8988T (cell line): ENCODE data around the gene CRTC1.

Source experiments
- DNase-seq: peaks from one replicate; pipeline ENCODE4 v3.0.0; 2011

Gene CRTC1

DNA sequence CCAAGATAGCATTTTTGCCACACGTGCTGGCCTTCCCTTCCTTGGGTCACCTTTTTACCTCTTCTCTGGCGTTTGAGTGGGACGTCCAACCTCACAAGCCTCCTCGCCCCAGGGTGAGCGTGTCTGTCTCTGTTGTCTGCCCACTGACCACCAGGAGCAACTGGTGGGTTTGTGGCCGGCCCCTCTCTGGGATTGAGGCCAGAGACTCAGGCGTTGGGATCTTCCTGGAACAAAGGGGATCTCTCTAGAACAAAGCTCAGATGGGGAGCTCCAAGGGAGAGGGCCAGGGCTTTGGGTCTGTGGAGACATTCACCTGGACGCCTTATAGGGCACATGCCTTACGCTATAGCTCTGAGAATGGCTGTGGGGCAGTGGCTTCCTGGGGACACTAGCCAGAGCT lies 90.2 kb downstream of the CRTC1 start:
- no peak for DNase-seq

DNA sequence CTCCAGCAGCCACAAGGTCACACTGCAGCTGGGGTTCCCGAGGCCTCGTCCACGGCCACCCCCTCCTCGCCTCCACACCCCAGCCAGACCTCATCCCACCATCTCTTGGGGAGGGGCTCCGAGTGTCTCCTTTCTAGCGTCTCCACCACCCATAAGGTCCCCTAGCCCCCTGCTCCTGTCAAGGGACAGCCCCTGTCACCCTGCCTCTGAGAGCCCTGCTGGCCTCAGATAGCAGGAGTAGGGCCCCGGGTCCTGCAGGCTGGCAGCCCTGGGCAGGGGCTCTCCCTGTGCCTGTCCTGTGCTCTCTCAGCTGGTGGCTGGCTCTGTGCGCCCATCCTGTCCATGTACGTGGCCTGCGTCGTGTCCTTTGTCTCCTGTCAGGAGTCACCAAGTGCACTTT lies 90.6 kb downstream of the CRTC1 start:
- no peak for DNase-seq

DNA sequence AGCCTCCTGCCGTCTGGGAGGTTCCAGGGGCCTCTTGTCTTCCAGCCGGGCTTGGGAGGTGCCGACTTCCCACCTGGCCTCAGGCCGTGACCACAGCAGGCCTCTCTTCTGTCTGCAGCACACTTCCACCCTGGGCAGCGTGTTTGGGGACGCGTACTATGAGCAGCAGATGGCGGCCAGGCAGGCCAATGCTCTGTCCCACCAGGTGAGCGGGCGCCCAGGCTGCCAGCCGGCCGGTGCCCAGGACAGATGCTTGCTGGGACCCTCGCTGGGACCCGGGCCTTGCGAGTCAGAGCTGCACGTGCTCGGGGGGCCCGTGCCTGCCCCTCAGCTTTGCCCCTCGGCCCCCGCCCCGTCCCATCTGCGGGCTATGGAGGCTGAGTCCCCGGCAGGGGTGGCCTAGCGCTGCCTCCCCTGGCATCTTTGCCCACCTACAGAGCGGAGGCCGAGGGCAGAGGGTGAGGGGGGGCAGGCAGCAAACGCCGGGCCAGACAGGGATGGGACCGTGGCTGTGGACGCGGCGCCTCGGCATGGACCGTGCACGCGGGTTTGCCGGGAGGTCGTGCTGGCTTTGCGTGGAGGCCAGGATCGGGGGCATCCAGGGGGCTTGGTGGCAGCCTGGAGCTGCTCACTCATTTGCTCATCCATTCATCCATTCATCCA lies 91.4 kb downstream of the CRTC1 start:
- no peak for DNase-seq

DNA sequence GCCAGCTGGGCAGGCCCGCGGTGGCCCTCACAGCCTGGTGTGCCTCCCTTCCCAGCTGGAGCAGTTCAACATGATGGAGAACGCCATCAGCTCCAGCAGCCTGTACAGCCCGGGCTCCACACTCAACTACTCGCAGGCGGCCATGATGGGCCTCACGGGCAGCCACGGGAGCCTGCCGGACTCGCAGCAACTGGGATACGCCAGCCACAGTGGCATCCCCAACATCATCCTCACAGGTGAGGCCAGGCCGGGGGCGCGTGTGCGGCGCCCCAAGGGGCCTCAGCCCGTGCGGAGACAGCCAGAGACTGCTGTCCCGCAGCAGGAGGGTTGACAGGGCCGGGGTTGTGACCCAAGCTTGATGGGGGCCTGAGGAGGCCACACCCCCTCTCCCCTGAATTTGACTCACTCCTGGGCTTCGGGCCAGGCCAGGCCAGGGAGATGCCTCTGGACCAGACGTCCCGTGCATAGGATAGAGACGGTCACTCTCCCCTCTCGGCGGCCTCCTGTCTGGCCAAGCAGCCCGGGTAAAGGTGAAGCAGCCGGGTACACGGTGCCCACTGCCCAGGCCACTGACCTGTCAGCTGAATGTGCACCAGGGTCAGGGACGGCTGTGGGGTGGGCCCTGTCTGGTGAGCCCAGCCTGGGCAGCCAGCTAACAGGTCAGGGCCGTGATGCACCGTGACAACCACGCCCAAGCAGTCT lies 92.3 kb downstream of the CRTC1 start:
- no peak for DNase-seq

DNA sequence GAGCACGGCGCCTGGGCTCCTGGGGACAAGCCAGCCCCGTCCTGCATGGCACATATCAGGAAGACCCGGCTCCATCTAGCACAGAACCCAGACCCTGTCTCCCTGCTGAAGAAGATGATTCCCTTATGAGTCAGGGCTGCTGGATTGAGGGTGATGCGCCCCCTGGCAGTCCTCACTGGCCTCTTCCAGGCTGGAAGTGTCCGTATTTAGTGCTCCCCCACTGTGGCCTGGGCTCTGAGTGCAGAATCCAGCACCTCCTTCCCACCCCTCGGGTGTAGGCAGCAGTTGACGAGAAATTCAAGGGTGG lies 92.8 kb downstream of the CRTC1 start:
- peak; percentile 91 for DNase-seq

DNA sequence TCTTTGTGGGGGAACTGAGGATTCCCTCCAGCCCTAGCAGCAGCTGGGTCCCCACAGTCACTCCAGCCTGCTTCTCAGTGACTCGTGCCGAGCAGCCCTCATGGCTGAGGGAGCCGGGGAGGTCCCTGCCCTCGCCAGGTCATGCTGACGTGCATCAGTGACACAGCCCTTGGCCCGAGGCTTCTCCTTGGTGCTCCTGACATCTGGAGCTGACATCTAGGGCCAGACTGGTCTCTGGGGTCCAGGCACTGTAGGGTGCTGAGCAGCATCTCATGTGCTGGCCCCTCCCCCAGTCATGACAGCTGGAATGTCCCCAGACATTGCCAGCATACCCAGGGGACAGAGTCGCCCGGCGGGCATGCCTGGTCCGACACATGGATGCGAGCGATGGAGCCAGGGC lies 93.3 kb downstream of the CRTC1 start:
- DNase-seq = peak; percentile 87

DNA sequence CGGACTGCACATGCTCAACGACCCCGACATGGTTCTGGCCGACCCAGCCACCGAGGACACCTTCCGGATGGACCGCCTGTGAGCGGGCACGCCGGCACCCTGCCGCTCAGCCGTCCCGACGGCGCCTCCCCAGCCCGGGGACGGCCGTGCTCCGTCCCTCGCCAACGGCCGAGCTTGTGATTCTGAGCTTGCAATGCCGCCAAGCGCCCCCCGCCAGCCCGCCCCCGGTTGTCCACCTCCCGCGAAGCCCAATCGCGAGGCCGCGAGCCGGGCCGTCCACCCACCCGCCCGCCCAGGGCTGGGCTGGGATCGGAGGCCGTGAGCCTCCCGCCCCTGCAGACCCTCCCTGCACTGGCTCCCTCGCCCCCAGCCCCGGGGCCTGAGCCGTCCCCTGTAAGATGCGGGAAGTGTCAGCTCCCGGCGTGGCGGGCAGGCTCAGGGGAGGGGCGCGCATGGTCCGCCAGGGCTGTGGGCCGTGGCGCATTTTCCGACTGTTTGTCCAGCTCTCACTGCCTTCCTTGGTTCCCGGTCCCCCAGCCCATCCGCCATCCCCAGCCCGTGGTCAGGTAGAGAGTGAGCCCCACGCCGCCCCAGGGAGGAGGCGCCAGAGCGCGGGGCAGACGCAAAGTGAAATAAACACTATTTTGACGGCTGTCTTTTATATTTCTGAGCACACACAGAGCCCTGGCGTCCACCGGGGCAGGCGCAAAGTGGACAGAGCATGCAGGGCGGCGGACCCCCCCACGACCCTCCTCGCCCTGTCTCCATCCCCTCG lies 94.0 kb downstream of the CRTC1 start:
- no peak for DNase-seq

DNA sequence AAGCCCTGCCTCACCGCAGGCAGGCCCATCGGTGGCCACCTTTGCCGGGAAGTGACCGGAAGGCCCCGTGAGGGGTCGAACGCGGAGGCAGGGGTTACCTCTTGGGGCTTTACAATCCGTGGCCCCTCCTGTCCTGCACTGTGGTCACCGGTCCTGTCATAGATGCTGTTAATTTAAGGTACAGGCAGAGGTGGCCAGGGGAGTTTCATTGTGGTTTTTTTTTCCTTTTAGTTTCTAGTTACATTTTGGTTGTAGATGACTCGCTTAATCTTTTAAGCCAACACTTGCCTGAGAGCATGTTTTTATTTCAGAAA lies 94.6 kb downstream of the CRTC1 start:
- DNase-seq = no peak

DNA sequence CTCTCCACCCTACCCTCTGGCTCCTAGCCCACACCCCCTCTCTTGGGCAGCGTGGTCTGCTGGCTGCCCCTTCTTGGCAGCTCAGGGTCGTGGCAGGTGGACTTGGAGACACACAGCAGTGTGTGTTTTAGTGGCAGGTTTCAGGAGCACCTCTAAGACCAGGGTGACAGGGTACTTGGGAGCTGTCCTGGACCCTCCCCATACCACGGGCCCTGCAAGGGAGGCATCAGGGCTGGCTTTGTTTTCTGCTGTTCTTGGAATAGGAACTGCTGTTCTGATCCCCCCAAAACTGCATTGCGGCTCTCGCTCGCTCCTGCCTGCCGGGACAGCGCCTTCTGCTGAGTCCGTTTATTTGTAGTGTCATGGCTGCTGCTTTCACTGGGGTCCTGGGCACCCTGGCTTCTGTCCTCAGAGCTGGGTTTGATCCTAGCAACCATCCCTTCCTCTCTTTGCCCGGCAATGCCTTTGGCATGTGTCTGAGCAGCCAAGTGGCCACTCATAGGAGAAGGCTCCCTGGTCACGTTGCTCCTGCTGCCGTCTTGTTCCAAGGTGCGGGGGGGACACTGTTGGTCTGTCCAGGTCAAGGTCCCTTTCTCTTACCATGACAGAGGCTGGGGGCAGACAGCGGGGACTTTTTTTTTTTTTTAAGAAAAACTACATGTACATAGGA lies 95.5 kb downstream of the CRTC1 start:
- DNase-seq = no peak

DNA sequence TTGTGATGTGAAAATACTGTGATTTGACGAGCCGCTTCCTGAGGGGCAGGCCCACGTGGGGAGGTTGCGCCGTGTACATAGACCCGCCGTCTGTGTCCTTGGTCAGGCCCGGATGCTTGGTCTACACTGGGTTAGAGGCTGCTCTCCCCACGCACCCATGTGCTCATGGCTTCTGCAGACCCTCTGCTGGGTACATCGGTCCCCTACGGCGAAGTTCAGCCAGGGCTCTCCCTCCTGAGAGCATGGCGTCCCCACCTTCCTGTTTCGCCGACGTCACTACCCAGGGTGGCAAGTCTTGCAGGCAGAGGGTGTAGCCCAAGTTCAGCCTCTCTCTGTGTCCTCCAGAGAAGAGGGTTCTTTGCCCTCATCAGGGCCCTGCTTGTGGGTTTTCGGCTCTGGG lies 96.6 kb downstream of the CRTC1 start:
- no peak for DNase-seq

DNA sequence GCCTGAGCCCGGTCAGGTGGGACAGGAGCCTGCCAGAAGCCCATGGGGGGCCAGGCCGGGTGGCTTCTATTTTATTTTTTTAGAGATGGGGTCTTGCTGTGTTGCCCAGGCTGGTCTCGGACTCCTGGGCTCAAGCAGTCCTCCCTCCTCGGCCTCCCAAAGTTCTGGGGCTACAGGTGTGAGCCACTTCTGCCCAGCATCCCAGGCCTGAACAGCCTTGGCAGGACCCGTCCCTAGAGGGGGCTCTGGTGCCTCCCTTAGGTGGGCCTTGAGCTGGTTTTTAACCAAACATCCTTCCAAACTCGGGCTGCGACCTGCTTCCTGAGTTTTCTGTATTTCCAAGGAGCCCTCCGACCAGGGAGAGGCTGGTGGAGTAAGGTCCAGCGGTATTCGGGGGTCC lies 97.2 kb downstream of the CRTC1 start:
- peak; percentile 98 for DNase-seq

DNA sequence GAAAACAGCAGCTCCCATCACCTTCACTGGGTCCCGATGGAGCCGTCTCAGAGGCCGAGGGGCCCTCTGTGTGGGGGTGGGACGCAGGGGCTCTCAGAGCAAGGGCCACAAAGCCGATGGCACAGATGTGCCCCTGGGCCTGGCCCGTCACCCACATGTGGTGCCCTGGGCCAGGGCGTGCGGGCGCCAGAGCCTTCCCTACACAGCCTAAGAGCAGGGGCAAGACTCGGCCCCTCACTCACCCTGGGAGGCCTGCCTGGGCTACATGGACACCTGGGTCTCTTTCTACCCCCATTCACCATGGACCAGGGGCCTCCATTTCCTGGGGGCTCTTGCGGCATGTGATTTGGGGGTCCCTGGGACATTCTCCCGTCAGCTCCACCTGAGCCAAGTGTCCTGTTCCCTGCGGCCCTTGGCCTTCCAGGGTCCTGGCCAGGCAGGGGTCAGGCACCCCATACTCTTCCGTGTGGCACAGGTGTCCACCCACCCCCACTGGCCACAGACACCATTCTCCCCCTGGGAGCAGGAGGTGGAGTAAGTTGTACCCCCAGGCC lies 97.6 kb downstream of the CRTC1 start:
- DNase-seq = no peak

DNA sequence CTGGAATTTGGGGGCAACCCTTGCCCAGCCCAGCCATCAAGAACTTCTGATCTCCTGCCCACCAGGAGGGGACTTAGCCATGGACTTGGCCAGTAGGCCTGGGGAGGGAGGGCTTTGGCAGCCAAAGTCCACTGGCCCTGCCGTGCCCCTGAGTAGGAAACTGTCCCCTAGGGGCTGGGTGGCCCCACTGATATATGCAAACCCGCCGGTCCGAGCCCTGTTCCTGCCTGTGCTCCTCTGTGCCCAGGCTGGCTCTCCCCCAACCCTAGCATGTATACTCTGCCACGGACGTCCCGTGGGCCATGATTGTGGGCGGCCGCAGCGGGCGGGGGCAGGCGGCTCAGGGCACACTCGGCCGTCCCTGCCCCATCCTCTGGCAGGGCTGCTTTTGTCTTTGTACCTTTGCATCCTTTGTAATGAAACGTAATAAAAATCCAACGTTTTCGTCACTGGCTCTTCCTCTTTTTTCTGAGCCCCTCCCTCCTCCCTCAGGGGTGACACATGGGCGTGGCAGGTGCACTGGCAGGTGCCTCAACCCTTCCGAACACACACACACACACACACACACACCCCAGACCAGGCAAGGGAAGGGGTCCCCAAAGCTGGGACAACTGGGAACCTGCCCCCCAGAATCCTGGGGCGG lies 98.5 kb downstream of the CRTC1 start:
- DNase-seq = no peak

DNA sequence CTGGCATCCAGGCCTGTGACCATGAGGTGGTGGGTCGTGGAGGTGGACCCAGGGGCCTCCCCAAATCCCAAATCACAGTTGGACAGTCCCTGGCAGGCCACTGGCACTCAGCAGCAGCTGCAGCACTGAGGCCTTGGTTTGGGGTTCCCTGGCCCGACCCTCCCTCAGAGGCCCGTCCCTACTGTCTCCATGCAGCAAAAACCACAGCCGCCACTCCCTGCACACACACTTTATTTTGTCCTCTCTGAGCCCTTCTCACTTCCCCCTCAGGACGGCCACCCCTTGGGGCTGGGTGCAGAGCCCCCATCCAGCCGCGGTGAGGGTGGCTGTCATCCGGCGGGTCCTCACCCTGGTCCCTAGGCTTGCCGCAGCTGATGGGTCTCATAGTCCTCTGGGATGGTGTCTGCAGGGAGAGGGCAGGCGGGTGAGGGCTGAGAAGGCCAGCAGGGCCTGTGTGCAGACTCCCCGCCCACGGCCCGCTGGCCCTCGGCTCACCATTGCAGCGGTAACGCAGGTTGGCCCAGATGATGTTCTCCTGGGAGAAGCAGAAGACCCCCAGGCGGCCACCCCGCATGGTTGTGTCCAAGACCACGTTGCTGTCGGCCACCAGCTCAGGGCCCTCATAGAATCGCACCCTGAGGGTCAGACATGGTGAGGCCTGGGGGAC lies 99.2 kb downstream of the CRTC1 start:
- no peak for DNase-seq

DNA sequence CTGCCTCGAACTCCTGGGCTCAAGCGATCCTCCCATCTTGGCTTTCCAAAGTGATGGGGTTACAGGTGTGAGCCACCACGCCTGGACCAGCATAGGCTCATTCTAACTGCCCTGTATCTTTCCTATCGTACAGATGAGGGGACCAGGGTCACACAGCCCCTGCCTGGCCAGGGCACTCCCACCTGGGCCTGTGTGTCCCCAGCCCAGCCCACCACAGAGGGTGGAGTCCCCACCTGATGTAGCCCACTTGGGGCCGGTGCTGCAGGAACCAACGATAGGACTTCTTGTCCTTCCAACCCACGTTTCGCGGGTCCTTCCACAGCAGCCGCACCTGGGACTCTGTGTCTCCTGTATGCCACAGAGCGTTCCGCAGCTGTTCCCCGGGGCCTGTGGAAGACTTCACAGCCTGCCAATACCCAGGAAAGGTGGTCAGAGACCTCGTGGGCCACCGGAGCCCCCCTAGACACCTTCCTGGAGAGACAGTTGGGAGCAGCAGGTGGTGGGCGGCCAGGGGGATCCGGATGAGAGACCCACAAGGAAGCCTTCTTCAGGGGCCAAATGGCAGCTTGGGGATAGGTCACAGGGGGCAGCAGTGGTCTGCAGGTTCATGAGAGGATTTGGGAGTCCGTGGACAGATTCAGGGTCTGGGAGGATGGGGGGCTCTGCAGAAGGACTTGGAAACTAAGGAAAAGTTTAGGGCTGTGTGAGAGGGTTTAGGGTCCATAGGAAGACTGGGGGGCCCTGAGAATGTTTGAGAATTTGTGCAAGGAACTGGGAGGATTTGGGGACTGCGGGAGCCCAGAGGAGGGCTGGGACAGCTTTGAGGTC lies 100.7 kb downstream of the CRTC1 start:
- no peak for DNase-seq

DNA sequence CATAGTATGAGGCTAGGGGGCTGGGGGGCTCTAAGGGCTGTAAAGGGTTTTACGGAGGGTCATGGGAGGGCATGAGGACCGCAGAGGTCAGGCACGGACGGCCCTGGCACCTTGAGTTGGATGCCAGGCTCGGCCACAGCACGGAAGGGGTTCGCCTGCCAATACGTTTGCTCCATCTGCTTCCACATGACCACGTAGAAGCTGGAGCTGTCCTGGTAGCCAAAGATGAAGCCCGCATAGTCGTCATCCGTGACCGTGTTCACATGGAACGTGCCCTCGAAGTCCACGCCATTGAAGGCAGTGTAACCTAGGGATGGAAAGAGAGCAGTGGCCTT lies 101.3 kb downstream of the CRTC1 start:
- no peak for DNase-seq

DNA sequence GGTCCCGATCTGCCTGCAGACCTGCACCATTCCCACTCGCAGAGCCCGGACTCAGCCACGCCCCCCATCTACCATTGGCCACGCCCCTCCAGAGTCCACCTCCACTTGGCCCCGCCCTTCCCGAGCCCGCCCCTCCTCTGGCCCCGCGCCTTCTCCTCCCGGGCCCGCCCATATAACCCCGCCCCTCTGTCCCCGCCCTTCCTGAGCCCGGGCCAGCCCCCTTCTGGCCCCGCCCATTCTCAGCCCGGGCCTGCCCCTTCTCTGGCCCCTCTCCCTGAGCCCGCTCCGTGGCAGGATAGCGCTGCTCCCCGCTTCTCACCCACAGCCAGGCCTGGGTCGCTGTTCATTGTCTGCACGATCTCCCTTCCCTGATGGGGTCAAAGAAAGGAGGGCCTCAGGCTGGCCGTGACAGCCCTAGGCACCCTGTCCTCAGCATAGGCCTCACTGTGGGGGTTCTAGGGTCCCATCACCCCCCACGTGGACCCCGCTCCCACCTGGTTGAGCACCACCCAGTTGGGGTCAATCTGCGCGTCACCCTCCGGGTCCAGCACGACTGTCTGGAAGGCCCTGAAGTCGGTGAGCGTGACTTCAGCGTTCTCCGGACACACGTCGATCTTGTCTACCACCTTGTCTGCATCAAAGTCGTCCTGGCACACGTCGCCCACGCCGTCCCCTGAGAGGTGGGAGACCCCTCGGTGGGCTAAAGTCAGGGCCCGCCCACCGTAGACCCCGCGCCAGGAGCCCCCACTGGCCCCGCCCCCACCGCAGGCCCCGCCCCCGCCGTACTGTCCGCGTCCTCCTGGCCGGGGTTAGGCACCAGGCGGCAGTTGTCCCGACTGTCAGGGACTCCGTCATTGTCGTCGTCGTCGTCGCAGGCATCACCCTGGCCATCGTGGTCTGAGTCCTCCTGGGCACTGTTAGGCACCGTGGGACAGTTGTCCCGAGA lies 102.0 kb downstream of the CRTC1 start:
- DNase-seq = peak; percentile 99

DNA sequence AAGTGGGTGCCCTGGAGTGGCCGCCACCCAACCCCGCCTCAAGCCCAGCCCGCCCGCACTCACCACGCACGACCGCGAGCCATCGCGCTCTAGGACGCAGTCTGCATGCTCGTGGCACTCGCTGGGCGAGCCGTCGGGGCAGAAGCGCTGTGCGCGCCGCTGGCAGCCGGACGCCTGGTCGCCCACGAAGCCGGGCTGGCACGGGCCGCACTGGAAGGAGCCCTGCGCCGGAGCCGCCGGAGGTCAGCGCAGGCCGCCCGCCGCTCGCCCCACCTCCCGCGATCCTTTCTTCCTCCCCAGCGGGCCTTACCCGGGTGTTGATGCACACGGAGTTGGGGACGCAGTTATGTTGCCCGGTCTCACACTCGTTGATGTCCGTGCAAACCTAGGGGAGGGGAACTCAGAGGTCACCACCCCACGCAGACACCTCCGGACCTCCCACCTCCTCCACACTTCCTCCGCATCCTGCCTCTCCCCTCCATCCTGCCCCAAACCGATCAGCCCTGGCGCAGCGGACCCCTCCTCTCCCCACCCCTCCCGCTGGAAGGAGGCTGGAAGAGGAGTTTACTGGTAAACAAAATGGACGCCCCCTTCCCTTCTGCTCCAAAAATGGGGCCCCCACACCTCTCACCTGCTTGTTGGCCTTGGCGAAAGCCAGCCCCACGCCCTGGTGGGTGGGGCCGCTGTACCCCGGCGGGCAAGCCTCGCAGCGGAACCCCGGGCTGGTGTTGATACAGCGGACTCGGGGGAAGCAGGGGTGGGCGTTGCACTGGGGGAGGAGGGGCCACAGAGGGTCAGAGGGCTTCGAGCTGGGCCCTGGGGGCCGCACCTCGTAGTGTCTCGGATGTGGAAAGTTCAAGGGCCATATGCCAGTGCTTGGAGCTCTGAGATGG lies 105.3 kb downstream of the CRTC1 start:
- no peak for DNase-seq

DNA sequence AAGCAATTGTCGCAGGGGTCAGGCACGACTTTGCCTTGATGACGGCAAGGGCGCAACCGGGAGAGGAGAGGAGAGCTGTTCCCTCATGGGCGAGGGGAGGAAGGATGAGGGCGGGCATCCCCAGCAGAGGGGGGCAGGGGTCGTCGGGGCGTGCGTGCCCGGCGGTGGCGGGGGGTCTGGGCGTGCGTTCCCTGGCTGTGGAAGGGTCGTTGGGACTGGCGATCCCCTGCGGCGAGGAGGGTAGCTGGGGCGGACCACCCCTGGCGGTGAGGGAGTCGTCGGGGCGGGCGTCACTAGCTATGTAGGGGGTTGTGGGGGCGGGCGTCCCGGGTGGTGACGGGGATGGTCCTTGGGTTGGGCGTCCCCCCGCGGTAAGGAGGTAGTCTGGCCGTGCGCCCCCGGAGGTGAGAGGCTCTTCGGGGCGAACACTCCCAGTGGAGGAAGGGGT lies 106.0 kb downstream of the CRTC1 start:
- DNase-seq = no peak
